Effector CD8-positive, alpha-beta T cell (primary cell): Measurements from ENCODE around the gene IMPDH1.
A peak's percentile ranks its signal among the peaks of the same experiment; 100 is the strongest.

Experiments used
- DNase-seq: peaks from one replicate; lab custom pipeline; 2025; lab: John Stamatoyannopoulos, UW

IMPDH1 gene

GRCh38 chr7:128405471-128406313, 4.1 kb downstream of the IMPDH1 start:
- DNase-seq = peak; percentile 55

- DNase-seq = no peak
Observed at GRCh38 chr7:128404886-128405470, 4.8 kb downstream of the IMPDH1 start.

DNA sequence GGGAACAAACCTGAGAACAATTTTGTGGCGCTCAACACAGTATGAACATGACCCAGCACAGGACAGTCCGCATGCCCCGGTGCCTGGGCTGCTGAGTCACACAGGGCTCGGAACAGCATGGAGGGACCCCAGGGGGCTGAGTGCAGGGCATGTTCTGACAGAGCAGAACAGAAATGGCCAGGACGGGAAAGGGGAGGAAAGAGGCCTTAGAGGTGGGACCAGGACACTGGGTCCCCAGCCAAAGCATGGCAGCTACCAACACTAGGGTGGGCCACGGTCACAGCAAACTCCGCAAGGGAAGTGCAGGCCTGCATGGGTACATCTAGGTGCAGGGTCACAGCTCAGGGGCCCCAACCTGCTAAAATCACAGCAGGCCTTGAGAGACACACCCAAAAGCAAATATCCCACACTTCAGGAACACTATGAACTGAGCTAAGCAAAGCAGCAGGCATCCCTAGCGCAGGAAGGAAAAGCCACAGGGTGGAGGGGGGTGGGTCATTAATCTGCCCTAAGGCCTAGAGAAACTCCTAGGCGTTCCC, 5.6 kb downstream of the IMPDH1 start:
- no peak for DNase-seq

DNA sequence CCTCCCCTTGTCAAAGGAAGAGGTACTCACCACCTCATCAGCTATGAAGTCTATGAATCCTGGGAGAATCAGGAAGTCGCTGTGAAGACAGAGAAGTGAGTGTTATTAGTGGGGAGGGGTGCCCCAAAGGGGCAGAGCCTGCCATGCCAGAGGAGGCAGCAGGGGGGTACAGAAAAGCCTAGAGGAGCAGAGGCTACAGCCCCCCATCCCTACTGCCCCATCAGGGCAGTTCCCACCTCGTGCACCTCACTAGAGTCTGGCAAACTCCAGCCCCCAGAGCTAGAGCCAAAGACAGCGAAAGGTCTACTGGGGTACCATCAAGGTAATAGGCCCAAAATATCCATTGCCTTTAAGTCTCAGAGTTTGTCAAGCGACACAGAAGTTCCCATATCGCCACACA, 6.1 kb downstream of the IMPDH1 start:
- DNase-seq = no peak

DNA sequence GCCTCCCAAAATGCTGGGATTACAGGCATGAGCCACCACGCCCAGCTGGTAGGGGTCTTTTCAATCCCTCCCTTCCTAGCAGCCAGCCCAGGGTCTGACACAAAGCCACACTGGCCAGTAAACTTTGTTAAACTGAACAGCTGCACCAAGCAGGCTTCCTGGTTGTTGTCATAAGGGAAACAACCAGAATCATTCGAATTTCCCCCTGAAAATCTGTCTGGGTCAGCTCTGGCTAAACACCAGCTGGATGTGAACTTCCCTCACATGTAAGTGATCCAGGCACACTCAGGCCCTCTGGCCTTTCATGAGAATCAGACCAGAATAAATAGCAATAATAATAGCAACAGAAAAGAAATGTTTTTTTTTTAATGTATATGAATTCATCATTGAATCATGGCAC, 7.4 kb downstream of the IMPDH1 start:
- no peak for DNase-seq

- DNase-seq = no peak
Observed at GRCh38 chr7:128400566-128400965, 9.2 kb downstream of the IMPDH1 start.

GRCh38 chr7:128399991-128400390, 9.8 kb downstream of the IMPDH1 start:
- no peak for DNase-seq

GRCh38 chr7:128398841-128399135, 11.0 kb downstream of the IMPDH1 start:
- DNase-seq = no peak

GRCh38 chr7:128398016-128398840, 11.6 kb downstream of the IMPDH1 start:
- peak; percentile 18 for DNase-seq

DNA sequence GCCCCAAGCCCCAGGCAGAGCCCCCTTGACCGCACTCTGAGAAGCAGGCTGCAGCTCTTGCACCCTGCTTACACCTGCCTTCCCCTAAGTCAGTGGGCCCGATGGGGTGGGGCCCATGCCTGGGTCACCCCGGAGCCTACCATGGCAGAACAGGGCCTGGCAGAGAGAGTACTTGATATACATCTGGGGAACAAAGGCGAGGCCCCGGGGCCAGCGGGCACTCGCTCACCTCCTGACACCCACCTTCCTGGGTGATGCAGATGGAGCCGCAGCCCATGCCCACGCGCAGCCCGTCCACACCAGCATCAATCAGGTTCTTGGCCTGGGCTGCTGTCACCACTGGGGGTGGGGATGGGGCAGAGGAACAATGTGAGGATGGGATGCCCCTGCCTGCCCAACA, 13.4 kb downstream of the IMPDH1 start:
- DNase-seq = no peak

GRCh38 chr7:128395748-128396147, 14.0 kb downstream of the IMPDH1 start:
- DNase-seq = no peak

GRCh38 chr7:128394904-128395496, 14.8 kb downstream of the IMPDH1 start:
- no peak for DNase-seq

DNA sequence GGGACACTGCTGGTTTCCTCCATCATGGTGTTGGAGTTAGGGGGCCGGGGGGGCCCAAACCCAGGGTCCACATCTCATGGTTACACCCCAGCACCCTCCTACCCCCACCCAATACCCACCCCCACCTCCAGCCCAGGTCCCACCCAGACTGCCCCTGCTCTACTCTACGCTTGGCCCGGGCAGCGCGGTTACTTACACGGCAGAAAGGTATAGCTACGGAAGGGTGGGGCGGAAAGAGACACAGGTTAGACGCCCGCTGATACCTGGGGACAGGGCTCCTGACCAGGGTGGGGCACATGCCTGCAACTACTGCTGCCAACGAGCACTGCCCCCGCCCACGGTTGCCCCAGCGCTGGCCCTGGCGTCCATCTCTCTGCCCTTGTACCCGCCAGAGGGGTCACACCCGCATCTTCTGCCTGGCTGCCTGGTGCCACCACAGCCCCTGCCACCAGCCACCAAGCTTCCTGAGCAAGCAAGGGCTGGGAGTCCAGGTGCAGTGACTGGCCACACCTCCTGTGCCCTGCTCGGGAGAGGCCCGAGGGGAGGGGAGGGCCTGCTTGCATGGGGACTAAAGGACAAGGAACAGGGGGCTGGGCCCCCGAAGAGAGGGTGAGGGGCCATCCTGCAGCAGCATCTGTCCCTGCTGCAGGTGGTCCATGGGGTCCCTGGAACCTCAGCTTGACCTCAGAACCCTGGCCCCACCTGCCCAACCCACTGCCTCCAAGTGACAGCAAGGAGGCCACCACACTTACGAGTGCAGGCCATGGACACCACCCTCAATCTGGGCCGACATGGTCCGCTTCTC, 16.1 kb downstream of the IMPDH1 start:
- DNase-seq = no peak

DNA sequence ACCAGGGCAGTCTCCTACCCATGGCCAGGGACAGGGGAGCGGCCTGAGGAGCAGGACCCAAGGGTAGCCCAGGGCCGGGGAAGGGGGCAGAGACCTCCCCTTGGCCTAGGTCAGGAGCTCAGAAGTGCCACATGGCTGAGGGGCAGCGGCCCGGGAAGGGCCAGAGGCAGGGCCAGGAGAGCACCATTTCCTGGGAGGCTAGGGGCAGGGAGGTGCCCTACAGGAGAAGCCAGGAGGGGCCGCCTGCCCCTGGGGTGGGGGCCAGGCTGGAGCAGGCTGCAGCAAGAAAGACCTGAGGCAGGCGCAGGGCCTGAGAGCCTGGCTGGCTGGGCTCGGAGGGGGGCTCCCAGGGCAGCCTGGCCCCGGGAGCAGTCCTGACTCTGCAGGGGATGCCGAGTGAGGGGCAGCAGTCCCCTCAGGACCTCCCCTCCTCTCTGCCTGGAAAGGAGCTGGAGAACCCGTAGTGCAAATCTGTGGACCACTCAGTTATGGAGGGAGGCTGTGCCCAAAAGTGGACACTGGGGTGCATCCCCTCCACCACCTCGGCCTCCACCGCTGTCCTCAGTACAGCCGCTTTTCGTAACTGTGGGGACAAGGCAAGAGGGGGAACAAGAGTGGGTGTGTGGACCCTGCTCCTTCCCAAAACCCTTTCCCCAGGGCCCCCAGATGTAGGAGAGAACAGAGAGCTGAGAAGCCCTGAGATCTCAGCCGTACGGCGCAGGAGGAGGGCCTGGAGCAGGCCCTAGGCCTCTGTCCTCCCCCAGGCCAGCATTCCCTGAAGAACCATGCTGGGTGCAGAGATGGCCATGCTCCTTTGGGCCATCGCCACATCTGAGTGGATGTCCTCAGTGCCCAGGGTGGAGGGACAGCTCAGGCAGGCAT, 17.1 kb downstream of the IMPDH1 start:
- DNase-seq = no peak

DNA sequence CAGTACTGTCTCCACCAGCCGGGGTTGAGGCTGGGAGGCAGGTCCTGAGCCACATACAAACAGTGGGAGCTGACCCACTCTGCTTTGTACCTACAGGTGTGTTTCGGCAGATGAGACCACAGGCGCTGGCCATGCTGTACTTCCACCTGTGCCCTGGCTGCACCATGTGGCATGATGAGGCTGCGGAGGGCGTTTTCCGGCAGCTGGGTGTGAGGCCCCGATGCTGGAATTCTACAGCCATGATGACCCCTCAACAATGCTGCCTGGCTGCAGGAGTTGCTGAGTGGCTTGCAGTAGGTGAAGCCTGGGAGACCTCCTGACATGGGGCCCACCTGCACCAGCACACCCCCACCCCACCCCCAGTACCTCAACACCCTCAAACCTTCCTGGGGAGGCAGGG, 18.0 kb downstream of the IMPDH1 start:
- no peak for DNase-seq

- DNase-seq = no peak
Observed at GRCh38 chr7:128390871-128391565, 18.8 kb downstream of the IMPDH1 start.

GRCh38 chr7:128389618-128390329, 20.0 kb downstream of the IMPDH1 start:
- DNase-seq = no peak

DNA sequence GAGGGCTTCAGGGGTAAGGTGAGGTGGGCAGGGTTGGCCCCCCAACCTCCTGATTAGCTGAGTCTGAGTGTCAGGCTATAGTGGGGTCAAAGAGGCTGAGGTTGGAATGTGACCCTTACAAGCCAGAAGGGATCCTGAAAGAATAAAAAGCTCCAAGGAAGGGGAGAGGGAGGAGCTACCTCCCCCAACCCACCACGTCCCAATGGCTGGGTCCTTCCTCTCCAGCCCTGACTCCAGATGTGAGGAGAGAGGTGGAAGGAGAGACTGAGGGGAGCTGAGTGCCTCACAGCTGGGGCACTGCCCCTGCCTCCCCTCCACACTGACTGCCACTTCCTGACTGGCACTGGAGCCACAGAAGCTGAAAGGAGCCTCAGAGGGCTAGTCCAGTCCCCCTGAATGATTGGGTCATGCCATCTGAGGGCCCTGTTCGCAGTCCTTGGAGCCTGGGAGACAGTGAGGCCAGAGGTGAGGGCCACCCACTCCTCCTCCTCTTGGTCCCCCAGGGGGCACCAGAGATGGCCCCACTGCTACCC, 20.6 kb downstream of the IMPDH1 start:
- no peak for DNase-seq

- no peak for DNase-seq
Observed at GRCh38 chr7:128388145-128388485, 21.7 kb downstream of the IMPDH1 start.
